HEK293 (cell line): Measurements from ENCODE around the gene SMIM22.

Experiments used
- GLIS1 ChIP-seq: fragments of 450-650 bp; formaldehyde crosslinking; IDR thresholded peaks from 2 replicates; pipeline ENCODE4 v1.5.1; 2016; ENCODE audit warnings: missing biosample characterization, missing genetic modification characterization
- KLF16 ChIP-seq: fragments of 450-650 bp; formaldehyde crosslinking; IDR thresholded peaks from 2 replicates; pipeline ENCODE4 v1.5.1; 2017; ENCODE audit warnings: missing biosample characterization, missing genetic modification characterization
- KLF7 ChIP-seq: fragments of 450-650 bp; formaldehyde crosslinking; IDR thresholded peaks from 2 replicates; pipeline ENCODE4 v1.5.1; 2016; ENCODE audit warnings: missing biosample characterization, missing genetic modification characterization, borderline replicate concordance
- OVOL3 ChIP-seq: fragments of 450-650 bp; formaldehyde crosslinking; IDR thresholded peaks from 2 replicates; pipeline ENCODE4 v1.5.1; 2016; ENCODE audit warnings: missing biosample characterization, missing genetic modification characterization
- SP2 ChIP-seq: fragments of 450-650 bp; formaldehyde crosslinking; IDR thresholded peaks from 2 replicates; pipeline ENCODE4 v1.5.1; 2016; ENCODE audit warnings: missing biosample characterization, missing genetic modification characterization
- ZBTB17 ChIP-seq: fragments of 450-650 bp; formaldehyde crosslinking; IDR thresholded peaks from 2 replicates; pipeline ENCODE4 v1.5.1; 2016; ENCODE audit warnings: missing biosample characterization, missing genetic modification characterization
- ZEB2 ChIP-seq: fragments of 450-650 bp; formaldehyde crosslinking; IDR thresholded peaks from 2 replicates; pipeline ENCODE4 v1.5.1; 2016; ENCODE audit warnings: missing biosample characterization, missing genetic modification characterization
- ZFP37 ChIP-seq: fragments of 450-650 bp; formaldehyde crosslinking; IDR thresholded peaks from 2 replicates; pipeline ENCODE4 v1.5.1; 2016; ENCODE audit warnings: missing biosample characterization, missing genetic modification characterization
- ZFP69B ChIP-seq: fragments of 450-650 bp; formaldehyde crosslinking; IDR thresholded peaks from 2 replicates; pipeline ENCODE4 v1.5.1; 2016; ENCODE audit warnings: missing biosample characterization, missing genetic modification characterization
- ZNF221 ChIP-seq: fragments of 450-650 bp; formaldehyde crosslinking; IDR thresholded peaks from 2 replicates; pipeline ENCODE4 v1.5.1; 2017; ENCODE audit warnings: missing biosample characterization, missing genetic modification characterization, borderline replicate concordance
- ZNF223 ChIP-seq: fragments of 450-650 bp; formaldehyde crosslinking; IDR thresholded peaks from 2 replicates; pipeline ENCODE4 v1.5.1; 2016; ENCODE audit warnings: missing biosample characterization, missing genetic modification characterization
- ZNF24 ChIP-seq: fragments of 450-650 bp; formaldehyde crosslinking; IDR thresholded peaks from 2 replicates; pipeline ENCODE4 v1.5.1; 2016; ENCODE audit warnings: missing biosample characterization, missing genetic modification characterization
- ZNF266 ChIP-seq: fragments of 450-650 bp; formaldehyde crosslinking; IDR thresholded peaks from 2 replicates; pipeline ENCODE4 v1.5.1; 2016; ENCODE audit warnings: missing biosample characterization, missing genetic modification characterization, low read depth
- ZNF350 ChIP-seq: fragments of 450-650 bp; formaldehyde crosslinking; IDR thresholded peaks from 2 replicates; pipeline ENCODE4 v1.5.0; 2017; ENCODE audit warnings: missing biosample characterization, mild to moderate bottlenecking, missing genetic modification characterization
- ZNF391 ChIP-seq: fragments of 450-650 bp; formaldehyde crosslinking; IDR thresholded peaks from 2 replicates; pipeline ENCODE4 v1.5.1; 2016; ENCODE audit warnings: low read depth, missing biosample characterization, missing genetic modification characterization, borderline replicate concordance
- ZNF404 ChIP-seq: fragments of 450-650 bp; formaldehyde crosslinking; IDR thresholded peaks from 2 replicates; pipeline ENCODE4 v1.5.1; 2017; ENCODE audit warnings: missing biosample characterization, missing genetic modification characterization
- ZNF521 ChIP-seq: fragments of 450-650 bp; formaldehyde crosslinking; IDR thresholded peaks from 2 replicates; pipeline ENCODE4 v1.5.1; 2017; ENCODE audit warnings: missing biosample characterization, mild to moderate bottlenecking, missing genetic modification characterization
- ZNF549 ChIP-seq: fragments of 450-650 bp; IDR thresholded peaks from 2 replicates; pipeline ENCODE4 v1.5.1; 2018; ENCODE audit warnings: missing biosample characterization, missing genetic modification characterization, mild to moderate bottlenecking, inconsistent platforms, moderate library complexity
- ZNF596 ChIP-seq: fragments of 450-650 bp; IDR thresholded peaks from 2 replicates; pipeline ENCODE4 v1.5.0; 2018; ENCODE audit warnings: missing biosample characterization, mild to moderate bottlenecking, missing genetic modification characterization, moderate library complexity
- ZNF610 ChIP-seq: fragments of 450-650 bp; formaldehyde crosslinking; IDR thresholded peaks from 2 replicates; pipeline ENCODE4 v1.5.1; 2016; ENCODE audit warnings: missing biosample characterization, missing genetic modification characterization, borderline replicate concordance
- ZNF623 ChIP-seq: fragments of 450-650 bp; formaldehyde crosslinking; IDR thresholded peaks from 2 replicates; pipeline ENCODE4 v1.5.1; 2016; ENCODE audit warnings: missing biosample characterization, missing genetic modification characterization
- ZNF777 ChIP-seq: fragments of 450-650 bp; formaldehyde crosslinking; IDR thresholded peaks from 2 replicates; pipeline ENCODE4 v1.5.1; 2017; ENCODE audit warnings: missing biosample characterization, missing genetic modification characterization, borderline replicate concordance
- ZNF792 ChIP-seq: fragments of 450-650 bp; formaldehyde crosslinking; IDR thresholded peaks from 2 replicates; pipeline ENCODE4 v1.5.1; 2016; ENCODE audit warnings: missing biosample characterization, missing genetic modification characterization
- ZXDB ChIP-seq: fragments of 450-650 bp; formaldehyde crosslinking; IDR thresholded peaks from 2 replicates; pipeline ENCODE4 v1.5.1; 2016; ENCODE audit warnings: missing biosample characterization, missing genetic modification characterization
- TF ChIP-seq, protein P1 (sequence below): fragments of 450-650 bp; formaldehyde crosslinking; IDR thresholded peaks from 2 replicates; pipeline ENCODE4 v1.5.1; 2016; ENCODE audit warnings: missing biosample characterization, missing genetic modification characterization
- TF ChIP-seq, protein P2 (sequence below): fragments of 450-650 bp; formaldehyde crosslinking; IDR thresholded peaks from 2 replicates; pipeline ENCODE4 v1.5.1; 2017; ENCODE audit warnings: missing biosample characterization, missing genetic modification characterization
- TF ChIP-seq, protein P3 (sequence below): fragments of 450-650 bp; formaldehyde crosslinking; IDR thresholded peaks from 2 replicates; pipeline ENCODE4 v1.5.1; 2016; ENCODE audit warnings: missing biosample characterization, missing genetic modification characterization
- TF ChIP-seq, protein P4 (sequence below): fragments of 450-650 bp; formaldehyde crosslinking; IDR thresholded peaks from 2 replicates; pipeline ENCODE4 v1.5.1; 2016; ENCODE audit warnings: missing biosample characterization, missing genetic modification characterization
- TF ChIP-seq, protein P5 (sequence below): fragments of 450-650 bp; formaldehyde crosslinking; IDR thresholded peaks from 2 replicates; pipeline ENCODE4; 2016; ENCODE audit warnings: missing biosample characterization, missing genetic modification characterization
- TF ChIP-seq, protein P6 (sequence below): fragments of 450-650 bp; formaldehyde crosslinking; IDR thresholded peaks from 2 replicates; pipeline ENCODE4 v1.5.1; 2016; ENCODE audit warnings: missing biosample characterization, missing genetic modification characterization

SMIM22 gene

DNA sequence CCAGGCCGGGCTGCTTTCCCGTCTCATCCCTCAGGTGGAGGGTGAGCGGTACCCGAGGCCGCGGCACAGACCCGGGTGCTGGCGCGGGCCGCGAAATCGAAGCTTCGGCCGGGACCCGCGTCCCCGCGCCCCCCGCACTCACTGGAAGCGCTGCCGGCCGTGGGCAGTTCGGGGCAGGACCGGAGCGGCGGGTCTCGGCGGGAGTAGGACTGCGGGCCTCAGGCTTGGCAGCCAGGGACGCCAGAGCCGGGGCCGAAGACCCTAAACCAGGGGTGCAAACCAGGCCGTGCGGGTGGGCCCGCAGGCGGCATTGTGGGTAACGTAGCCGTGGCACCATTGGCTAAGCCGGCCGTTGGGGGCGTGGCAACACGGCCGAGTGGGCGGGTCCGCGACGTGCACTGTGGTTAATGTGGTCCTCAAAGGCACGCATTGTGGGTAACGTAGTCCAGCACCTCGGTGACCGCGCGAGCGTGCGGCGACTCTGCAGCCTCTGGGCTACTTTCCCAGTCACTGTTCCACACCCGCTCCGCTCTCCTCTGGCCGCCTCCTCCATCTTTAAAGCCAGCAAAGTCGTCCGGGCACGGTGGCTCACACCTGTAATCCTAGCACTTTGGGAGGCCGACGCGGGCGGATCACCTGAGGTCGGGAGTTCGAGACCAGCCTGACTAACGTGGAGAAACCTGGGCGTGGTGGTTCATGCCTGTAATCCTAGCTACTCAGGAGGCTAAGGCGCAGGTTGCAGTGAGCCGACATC, 28.1 kb upstream of the SMIM22 start, which contains the start of gene ZNF500 (continued):
- TF ChIP-seq KLF16 (tag by site-specific recombination) (peak; percentile 84), ZFP69B (tag by site-specific recombination) (peak; percentile 96), ZNF266 (tag by site-specific recombination) (no peak), ZNF623 (tag by site-specific recombination) (no peak), ZNF24 (tag by site-specific recombination) (peak; percentile 61; the same call in 1 of the 2 replicates), OVOL3 (no peak), GLIS1 (tag by site-specific recombination) (peak; percentile 71), ZFP37 (tag by site-specific recombination) (peak; percentile 74), ZNF549 (tag by site-specific recombination) (no peak), ZXDB (tag by site-specific recombination) (peak; percentile 89), ZNF223 (tag by site-specific recombination) (no peak), ZEB2 (peak; percentile 47; the same call in 1 of the 2 replicates), ZNF610 (0 out of 2 replicates have a peak, but pooled peaks have one; percentile 11), KLF7 (tag by site-specific recombination) (peak; percentile 61; the same call in 1 of the 2 replicates), SP2 (tag by site-specific recombination) (peak; percentile 94), ZNF596 (no peak), ZNF391 (tag by site-specific recombination) (0 out of 2 replicates have a peak, but pooled peaks have one; percentile 6), ZNF521 (tag by site-specific recombination) (no peak), ZNF404 (tag by site-specific recombination) (no peak), ZNF350 (tag by site-specific recombination) (no peak), ZNF777 (tag by site-specific recombination) (no peak), ZBTB17 (tag by site-specific recombination) (peak; percentile 96), ZNF221 (tag by site-specific recombination) (no peak), ZNF792 (tag by site-specific recombination) (no peak)
- TF ChIP-seq, protein P1, sequence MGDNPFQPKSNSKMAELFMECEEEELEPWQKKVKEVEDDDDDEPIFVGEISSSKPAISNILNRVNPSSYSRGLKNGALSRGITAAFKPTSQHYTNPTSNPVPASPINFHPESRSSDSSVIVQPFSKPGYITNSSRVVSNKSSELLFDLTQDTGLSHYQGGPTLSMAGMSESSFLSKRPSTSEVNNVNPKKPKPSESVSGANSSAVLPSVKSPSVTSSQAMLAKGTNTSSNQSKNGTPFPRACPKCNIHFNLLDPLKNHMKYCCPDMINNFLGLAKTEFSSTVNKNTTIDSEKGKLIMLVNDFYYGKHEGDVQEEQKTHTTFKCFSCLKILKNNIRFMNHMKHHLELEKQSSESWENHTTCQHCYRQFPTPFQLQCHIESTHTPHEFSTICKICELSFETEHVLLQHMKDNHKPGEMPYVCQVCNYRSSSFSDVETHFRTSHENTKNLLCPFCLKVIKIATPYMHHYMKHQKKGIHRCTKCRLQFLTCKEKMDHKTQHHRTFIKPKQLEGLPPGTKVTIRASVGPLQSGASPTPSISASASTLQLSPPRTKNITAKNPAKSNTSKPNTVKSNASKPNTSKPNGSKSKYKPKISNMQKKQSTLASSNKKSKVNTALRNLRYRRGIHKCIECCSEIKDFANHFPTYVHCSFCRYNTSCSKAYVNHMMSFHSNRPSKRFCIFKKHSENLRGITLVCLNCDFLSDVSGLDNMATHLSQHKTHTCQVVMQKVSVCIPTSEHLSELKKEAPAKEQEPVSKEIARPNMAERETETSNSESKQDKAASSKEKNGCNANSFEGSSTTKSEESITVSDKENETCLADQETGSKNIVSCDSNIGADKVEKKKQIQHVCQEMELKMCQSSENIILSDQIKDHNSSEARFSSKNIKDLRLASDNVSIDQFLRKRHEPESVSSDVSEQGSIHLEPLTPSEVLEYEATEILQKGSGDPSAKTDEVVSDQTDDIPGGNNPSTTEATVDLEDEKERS (tag by site-specific recombination), result no peak
- TF ChIP-seq, protein P2, sequence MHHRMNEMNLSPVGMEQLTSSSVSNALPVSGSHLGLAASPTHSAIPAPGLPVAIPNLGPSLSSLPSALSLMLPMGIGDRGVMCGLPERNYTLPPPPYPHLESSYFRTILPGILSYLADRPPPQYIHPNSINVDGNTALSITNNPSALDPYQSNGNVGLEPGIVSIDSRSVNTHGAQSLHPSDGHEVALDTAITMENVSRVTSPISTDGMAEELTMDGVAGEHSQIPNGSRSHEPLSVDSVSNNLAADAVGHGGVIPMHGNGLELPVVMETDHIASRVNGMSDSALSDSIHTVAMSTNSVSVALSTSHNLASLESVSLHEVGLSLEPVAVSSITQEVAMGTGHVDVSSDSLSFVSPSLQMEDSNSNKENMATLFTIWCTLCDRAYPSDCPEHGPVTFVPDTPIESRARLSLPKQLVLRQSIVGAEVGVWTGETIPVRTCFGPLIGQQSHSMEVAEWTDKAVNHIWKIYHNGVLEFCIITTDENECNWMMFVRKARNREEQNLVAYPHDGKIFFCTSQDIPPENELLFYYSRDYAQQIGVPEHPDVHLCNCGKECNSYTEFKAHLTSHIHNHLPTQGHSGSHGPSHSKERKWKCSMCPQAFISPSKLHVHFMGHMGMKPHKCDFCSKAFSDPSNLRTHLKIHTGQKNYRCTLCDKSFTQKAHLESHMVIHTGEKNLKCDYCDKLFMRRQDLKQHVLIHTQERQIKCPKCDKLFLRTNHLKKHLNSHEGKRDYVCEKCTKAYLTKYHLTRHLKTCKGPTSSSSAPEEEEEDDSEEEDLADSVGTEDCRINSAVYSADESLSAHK (tag by site-specific recombination), result no peak
- TF ChIP-seq, protein P3, sequence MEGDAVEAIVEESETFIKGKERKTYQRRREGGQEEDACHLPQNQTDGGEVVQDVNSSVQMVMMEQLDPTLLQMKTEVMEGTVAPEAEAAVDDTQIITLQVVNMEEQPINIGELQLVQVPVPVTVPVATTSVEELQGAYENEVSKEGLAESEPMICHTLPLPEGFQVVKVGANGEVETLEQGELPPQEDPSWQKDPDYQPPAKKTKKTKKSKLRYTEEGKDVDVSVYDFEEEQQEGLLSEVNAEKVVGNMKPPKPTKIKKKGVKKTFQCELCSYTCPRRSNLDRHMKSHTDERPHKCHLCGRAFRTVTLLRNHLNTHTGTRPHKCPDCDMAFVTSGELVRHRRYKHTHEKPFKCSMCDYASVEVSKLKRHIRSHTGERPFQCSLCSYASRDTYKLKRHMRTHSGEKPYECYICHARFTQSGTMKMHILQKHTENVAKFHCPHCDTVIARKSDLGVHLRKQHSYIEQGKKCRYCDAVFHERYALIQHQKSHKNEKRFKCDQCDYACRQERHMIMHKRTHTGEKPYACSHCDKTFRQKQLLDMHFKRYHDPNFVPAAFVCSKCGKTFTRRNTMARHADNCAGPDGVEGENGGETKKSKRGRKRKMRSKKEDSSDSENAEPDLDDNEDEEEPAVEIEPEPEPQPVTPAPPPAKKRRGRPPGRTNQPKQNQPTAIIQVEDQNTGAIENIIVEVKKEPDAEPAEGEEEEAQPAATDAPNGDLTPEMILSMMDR (tag by site-specific recombination), result no peak
- TF ChIP-seq, protein P4, sequence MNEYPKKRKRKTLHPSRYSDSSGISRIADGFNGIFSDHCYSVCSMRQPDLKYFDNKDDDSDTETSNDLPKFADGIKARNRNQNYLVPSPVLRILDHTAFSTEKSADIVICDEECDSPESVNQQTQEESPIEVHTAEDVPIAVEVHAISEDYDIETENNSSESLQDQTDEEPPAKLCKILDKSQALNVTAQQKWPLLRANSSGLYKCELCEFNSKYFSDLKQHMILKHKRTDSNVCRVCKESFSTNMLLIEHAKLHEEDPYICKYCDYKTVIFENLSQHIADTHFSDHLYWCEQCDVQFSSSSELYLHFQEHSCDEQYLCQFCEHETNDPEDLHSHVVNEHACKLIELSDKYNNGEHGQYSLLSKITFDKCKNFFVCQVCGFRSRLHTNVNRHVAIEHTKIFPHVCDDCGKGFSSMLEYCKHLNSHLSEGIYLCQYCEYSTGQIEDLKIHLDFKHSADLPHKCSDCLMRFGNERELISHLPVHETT (tag by site-specific recombination), result 0 out of 2 replicates have a peak, but pooled peaks have one; percentile 25
- TF ChIP-seq, protein P5, sequence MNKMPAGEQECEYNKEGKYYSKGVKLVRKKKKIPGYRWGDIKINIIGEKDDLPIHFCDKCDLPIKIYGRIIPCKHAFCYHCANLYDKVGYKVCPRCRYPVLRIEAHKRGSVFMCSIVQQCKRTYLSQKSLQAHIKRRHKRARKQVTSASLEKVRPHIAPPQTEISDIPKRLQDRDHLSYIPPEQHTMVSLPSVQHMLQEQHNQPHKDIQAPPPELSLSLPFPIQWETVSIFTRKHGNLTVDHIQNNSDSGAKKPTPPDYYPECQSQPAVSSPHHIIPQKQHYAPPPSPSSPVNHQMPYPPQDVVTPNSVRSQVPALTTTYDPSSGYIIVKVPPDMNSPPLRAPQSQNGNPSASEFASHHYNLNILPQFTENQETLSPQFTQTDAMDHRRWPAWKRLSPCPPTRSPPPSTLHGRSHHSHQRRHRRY (tag by site-specific recombination), result no peak
- TF ChIP-seq, protein P6, sequence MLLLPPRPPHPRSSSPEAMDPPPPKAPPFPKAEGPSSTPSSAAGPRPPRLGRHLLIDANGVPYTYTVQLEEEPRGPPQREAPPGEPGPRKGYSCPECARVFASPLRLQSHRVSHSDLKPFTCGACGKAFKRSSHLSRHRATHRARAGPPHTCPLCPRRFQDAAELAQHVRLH (tag by site-specific recombination), result no peak
